ENCODE results near the gene GSK3A. TPM values are rescaled to one million over a fixed set of nuclear protein-coding genes. Genes with fewer than 3 reads are reported as not detected.

Gene GSK3A
- total RNA-seq, 1 experiment from 2014 or later = 19.0 TPM

Other genes starting within 250 kb of the GSK3A start
- gene ATP1A3, start 248.4 kb downstream of the GSK3A start, total RNA-seq (2014; rRNA removed; shearing (Covaris generic)) = 0.52 TPM in 1 of 2 replicates, not detected in the other
- gene GRIK5, start 172.4 kb downstream of the GSK3A start, total RNA-seq (2014; rRNA removed; shearing (Covaris generic)) = 0.07 TPM in 1 of 2 replicates, not detected in the other
- 8.4 and 8.7 TPM in 2 replicates for gene ZNF574, start 166.4 kb downstream of the GSK3A start, total RNA-seq (2014; rRNA removed; shearing (Covaris generic))
- gene POU2F2, start 110.2 kb downstream of the GSK3A start, total RNA-seq (2014; rRNA removed; shearing (Covaris generic)) = 0.02 TPM in 1 of 2 replicates, not detected in the other
- 12.9 and 16.5 TPM in 2 replicates for gene DEDD2, start 24.9 kb downstream of the GSK3A start, total RNA-seq (2014; rRNA removed; shearing (Covaris generic))
- 3.7 and 4.4 TPM in 2 replicates for gene ZNF526, start 22.3 kb downstream of the GSK3A start, total RNA-seq (2014; rRNA removed; shearing (Covaris generic))
- gene ERF, start 12.5 kb upstream of the GSK3A start, total RNA-seq (2014; rRNA removed; shearing (Covaris generic)) = 16.1 and 17.1 TPM in 2 replicates
- 7.7 and 9.1 TPM in 2 replicates for gene CIC, start 26.6 kb upstream of the GSK3A start, total RNA-seq (2014; rRNA removed; shearing (Covaris generic))
- gene PRR19, start 59.5 kb upstream of the GSK3A start, total RNA-seq (2014; rRNA removed; shearing (Covaris generic)) = 0.35 TPM in 1 of 2 replicates, not detected in the other
- gene PAFAH1B3, start 60.0 kb upstream of the GSK3A start, total RNA-seq (2014; rRNA removed; shearing (Covaris generic)) = 17.4 and 22.4 TPM in 2 replicates
- 0.17 TPM in 1 of 2 replicates, not detected in the other for gene TMEM145, start 70.7 kb upstream of the GSK3A start, total RNA-seq (2014; rRNA removed; shearing (Covaris generic))
- 7.4 and 7.8 TPM in 2 replicates for gene MEGF8, start 83.0 kb upstream of the GSK3A start, total RNA-seq (2014; rRNA removed; shearing (Covaris generic))
- gene CNFN, start 147.7 kb upstream of the GSK3A start, total RNA-seq (2014; rRNA removed; shearing (Covaris generic)) = 0.69 and 1.2 TPM in 2 replicates
- gene LIPE, start 184.8 kb upstream of the GSK3A start, total RNA-seq (2014; rRNA removed; shearing (Covaris generic)) = 0.87 and 1.5 TPM in 2 replicates
- gene CXCL17, start 200.3 kb upstream of the GSK3A start, total RNA-seq (2014; rRNA removed; shearing (Covaris generic)) = not detected in 2 replicates

All from NCI-H460 (cell line).